ENCODE data around the gene ZSCAN23.

- TF ChIP-seq POLR2A (IDR thresholded peaks at IDR 0.05) (peak in 2 of 3 donors; percentile 28 to 49), CTCF (IDR thresholded peaks at IDR 0.05) (peak in 5 of 7 experiments; percentile 37 to 66 (median 64))
These were observed 43.8 kb downstream of the ZSCAN23 start, which contains the start of gene ZSCAN12 for GRCh38 chr6:28399350-28400121.

Measured in body of pancreas (tissue), 4 donors.